ENCODE measurements around the gene IRX5.

IRX5 gene

GRCh38 chr16:54955757-54956156, 25.1 kb downstream of the IRX5 start:
- in situ Hi-C loops (cut with HindIII; ENCODE audit: low pct_ligation_motif_present, low sequenced_read_pairs): no loop called here
- no peak for DNase-seq
- Histone ChIP-seq H3K27ac (no peak overlapping the region), H3K27me3 (replicated peaks) (no peaks in the 10 kb centered on the region), H3K4me3 (ENCODE audit: low read depth, low read length) (no peak overlapping the region), H3K36me3 (replicated peaks) (no peaks in the 10 kb centered on the region)
- TF ChIP-seq CTCF (IDR thresholded peaks at IDR 0.05; ENCODE audit: low read depth, low read length, missing control alignments): no peak

- in situ Hi-C loops (cut with HindIII; ENCODE audit: low pct_ligation_motif_present, low sequenced_read_pairs): no loop called here
- no peaks in the 10 kb centered on the region for H3K27me3 ChIP-seq (replicated peaks)
- TF ChIP-seq CTCF (IDR thresholded peaks at IDR 0.05; ENCODE audit: low read depth, low read length, missing control alignments): peak; percentile 58
- H3K36me3 ChIP-seq (replicated peaks): no peaks in the 10 kb centered on the region
- no peak overlapping the region for H3K27ac ChIP-seq
- no peak overlapping the region for H3K4me3 ChIP-seq (ENCODE audit: low read depth, low read length)
- no peak for DNase-seq
Observed at GRCh38 chr16:54957403-54958166, 26.9 kb downstream of the IRX5 start.

DNA sequence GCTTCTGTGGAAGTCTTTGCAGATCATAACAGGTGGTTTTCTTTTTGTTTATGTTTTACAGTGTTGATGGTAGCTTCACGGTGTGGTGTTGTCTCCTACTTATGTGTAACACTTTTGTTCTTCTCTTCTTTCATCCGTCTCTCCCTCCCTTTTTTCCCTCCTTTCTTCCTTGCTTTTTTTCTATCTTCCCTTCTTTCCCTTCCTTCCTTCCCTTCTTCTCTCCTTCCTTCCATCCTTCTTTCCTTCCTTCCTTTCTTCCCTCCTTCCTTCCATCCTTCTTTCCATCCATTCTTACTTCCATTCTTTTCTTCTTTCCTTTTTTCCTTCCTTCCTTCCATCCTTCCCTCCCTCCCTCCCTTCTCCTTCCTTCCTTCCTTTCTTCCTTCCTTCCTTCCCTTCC, 31.4 kb downstream of the IRX5 start:
- in situ Hi-C loops (cut with HindIII; ENCODE audit: low pct_ligation_motif_present, low sequenced_read_pairs): no loop called here

GRCh38 chr16:54964239-54964638, 33.6 kb downstream of the IRX5 start:
- Histone ChIP-seq H3K36me3 (replicated peaks) (no peaks in the 10 kb centered on the region), H3K27ac (no peak overlapping the region), H3K27me3 (replicated peaks) (no peaks in the 10 kb centered on the region), H3K4me3 (ENCODE audit: low read depth, low read length) (no peak overlapping the region)
- no peak for TF ChIP-seq CTCF (IDR thresholded peaks at IDR 0.05; ENCODE audit: low read depth, low read length, missing control alignments)
- no peak for DNase-seq
- in situ Hi-C loops (cut with HindIII; ENCODE audit: low pct_ligation_motif_present, low sequenced_read_pairs): no loop called here

More for the DNA sequence above, 31.4 kb downstream of the IRX5 start:
- TF ChIP-seq CTCF (IDR thresholded peaks at IDR 0.05; ENCODE audit: low read depth, low read length, missing control alignments): no peak
- Histone ChIP-seq H3K4me3 (ENCODE audit: low read depth, low read length) (no peak overlapping the region), H3K27me3 (replicated peaks) (no peaks in the 10 kb centered on the region), H3K36me3 (replicated peaks) (no peaks in the 10 kb centered on the region), H3K27ac (no peak overlapping the region)
- no peak for DNase-seq

DNA sequence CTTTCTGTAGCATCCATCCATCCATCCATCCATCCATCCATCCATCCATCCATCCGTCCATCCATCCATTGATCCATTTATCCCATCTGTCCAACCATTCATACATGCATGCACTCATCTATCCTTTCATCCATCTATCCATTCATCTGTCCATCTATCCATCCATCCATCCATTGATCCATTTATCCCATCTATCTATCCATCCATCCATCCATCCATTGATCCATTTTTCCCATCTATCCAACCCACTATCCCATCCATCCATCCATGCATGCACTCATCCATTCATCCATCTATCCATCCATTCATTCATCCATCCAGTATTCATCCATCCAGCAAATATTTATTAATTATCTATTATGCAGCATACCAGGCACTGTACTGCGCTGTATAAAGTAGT, 34.8 kb downstream of the IRX5 start:
- no peak for DNase-seq
- Histone ChIP-seq H3K27ac (no peak overlapping the region), H3K4me3 (ENCODE audit: low read depth, low read length) (no peak overlapping the region), H3K36me3 (replicated peaks) (no peaks in the 10 kb centered on the region), H3K27me3 (replicated peaks) (no peaks in the 10 kb centered on the region)
- in situ Hi-C loops (cut with HindIII; ENCODE audit: low pct_ligation_motif_present, low sequenced_read_pairs): no loop called here
- TF ChIP-seq CTCF (IDR thresholded peaks at IDR 0.05; ENCODE audit: low read depth, low read length, missing control alignments): no peak

GRCh38 chr16:54968011-54968410, 37.3 kb downstream of the IRX5 start:
- no peak for DNase-seq
- Histone ChIP-seq H3K4me3 (ENCODE audit: low read depth, low read length) (no peak overlapping the region), H3K27ac (no peak overlapping the region), H3K36me3 (replicated peaks) (no peaks in the 10 kb centered on the region), H3K27me3 (replicated peaks) (no peaks in the 10 kb centered on the region)
- in situ Hi-C loops (cut with HindIII; ENCODE audit: low pct_ligation_motif_present, low sequenced_read_pairs): no loop called here
- TF ChIP-seq CTCF (IDR thresholded peaks at IDR 0.05; ENCODE audit: low read depth, low read length, missing control alignments): no peak

Measured in brain microvascular endothelial cell (primary cell).